ENCODE data around the gene ADCK1.
"Not testable (repeated sequence)": the region's sequence is repeated elsewhere in the genome, so short reads cannot be mapped to it uniquely, and the experiment has no call there.

The ADCK1 gene

DNA sequence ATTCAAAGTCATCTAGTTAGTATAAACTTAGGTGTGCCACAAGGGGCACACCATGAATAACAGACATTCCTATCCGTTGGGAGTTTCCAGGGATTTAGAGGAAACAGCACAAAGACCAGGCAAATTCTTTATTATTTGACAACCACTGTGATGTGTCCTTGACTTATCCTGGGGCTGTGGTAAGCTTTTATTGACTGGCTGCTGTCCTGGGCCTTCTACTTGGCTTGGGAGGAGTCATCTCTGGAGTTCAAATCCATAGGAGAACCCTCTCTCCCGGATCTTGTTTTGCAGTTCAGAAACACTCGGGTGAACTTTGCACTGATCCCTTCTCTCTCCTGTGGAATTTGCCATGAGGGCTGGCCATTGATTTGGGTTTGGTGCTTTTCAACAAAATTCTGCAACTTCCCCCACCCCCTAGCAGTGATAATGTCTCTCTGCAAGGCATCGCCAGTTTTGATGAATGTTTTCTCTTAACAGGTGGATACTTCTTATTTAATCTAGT, 136.3 kb downstream of the ADCK1 start:
- TF ChIP-seq, protein P1, sequence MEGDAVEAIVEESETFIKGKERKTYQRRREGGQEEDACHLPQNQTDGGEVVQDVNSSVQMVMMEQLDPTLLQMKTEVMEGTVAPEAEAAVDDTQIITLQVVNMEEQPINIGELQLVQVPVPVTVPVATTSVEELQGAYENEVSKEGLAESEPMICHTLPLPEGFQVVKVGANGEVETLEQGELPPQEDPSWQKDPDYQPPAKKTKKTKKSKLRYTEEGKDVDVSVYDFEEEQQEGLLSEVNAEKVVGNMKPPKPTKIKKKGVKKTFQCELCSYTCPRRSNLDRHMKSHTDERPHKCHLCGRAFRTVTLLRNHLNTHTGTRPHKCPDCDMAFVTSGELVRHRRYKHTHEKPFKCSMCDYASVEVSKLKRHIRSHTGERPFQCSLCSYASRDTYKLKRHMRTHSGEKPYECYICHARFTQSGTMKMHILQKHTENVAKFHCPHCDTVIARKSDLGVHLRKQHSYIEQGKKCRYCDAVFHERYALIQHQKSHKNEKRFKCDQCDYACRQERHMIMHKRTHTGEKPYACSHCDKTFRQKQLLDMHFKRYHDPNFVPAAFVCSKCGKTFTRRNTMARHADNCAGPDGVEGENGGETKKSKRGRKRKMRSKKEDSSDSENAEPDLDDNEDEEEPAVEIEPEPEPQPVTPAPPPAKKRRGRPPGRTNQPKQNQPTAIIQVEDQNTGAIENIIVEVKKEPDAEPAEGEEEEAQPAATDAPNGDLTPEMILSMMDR (IDR thresholded peaks at IDR 0.05; ENCODE audit: control insufficient read depth, extremely low read depth, insufficient read depth), result no peak
- H3K4me3 ChIP-seq (ENCODE audit: low read depth, low read length), result no peak overlapping the region
- no peak for DNase-seq (ENCODE audit: low read depth)

DNA sequence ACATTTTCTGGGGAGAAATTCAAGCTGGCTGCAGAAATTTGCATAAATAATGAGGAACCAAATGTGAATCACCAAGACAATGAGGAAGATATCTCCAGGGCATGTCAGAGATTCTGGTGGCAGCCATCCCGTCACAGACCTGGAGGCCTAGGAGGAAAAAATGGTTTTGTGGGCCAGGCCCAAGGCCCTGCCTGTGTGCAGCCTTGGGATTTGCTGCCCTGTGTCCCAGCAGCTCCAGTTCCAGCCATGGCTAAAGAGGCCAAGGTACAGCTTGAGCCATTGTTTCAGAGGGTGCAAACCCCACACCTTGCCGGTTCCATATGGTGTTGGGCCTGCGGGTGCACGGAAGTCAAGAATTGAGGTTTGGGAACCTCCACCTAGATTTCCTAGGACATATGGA, 147.5 kb downstream of the ADCK1 start:
- H3K4me3 ChIP-seq (ENCODE audit: low read depth, low read length), result no peak overlapping the region
- TF ChIP-seq, protein P1 (IDR thresholded peaks at IDR 0.05; ENCODE audit: control insufficient read depth, extremely low read depth, insufficient read depth), result no peak
- no peak for DNase-seq (ENCODE audit: low read depth)

DNA sequence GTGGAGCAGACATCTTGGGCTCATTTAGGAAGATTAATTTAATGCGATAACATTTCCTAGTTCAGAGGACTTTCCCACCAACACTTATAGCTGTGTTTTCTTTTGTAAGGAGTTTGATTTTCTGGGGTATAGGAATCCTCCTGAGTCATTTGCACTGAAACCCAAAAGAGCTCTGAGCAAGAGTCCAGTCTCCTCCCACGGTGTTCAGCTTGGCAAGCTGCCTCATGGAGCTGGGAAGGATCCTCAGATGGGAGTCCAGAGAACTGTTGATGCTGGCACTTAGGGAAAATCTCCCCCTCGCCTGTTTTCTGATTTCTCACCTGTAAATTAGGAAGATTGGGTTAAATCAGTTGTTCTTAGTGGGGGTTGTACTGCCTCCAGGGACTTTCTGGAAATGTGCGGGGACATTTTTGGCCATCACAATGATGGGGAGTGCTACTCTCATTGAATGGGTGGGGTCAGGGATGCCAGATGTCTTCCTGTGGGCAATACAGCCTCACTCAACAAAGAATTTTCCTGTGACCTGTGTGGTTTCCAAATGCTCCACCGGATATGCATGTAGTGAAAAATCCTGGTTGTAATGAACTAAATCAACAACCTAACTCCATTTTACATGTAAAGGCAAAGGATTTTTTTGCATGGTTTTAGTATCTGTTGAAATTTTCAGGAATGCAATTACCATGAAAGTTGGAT, 150.6 kb downstream of the ADCK1 start:
- no peak overlapping the region for H3K4me3 ChIP-seq (ENCODE audit: low read depth, low read length)
- TF ChIP-seq, protein P1 (IDR thresholded peaks at IDR 0.05; ENCODE audit: control insufficient read depth, extremely low read depth, insufficient read depth), result no peak
- no peak for DNase-seq (ENCODE audit: low read depth)

DNA sequence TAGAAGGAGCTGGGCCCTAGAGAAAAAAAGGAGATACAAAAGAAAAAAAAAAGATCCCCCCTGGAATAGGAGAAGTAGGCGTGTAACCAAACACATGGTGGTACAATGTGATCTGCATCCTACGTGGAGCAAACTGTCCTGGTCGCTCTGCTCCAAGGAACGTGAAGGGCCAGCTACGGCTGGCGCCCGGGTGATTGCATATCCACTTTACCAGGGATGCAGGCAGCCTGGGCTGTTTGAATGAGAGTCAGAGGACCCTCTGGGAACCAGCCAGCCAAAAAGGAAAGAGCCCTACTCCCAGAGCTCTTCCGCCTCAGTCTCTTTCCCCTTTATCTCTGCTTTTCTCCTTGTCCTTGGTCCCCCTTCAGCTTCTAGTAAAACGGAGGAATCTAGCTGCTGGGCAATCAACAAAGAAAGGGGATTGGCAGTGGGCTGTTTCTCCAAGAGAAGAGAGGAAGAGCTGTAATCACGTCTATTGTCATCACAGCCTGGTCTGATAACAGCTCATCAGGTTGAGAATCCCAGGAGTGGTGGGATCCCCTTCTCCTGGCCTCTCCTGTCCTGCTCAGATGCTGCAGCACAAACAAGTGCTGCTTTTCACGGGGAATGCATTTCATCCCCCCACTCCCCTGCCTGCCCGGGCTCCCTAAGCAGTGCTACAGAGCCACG, 156.0 kb downstream of the ADCK1 start:
- H3K4me3 ChIP-seq (ENCODE audit: low read depth, low read length), result no peak overlapping the region
- no peak for DNase-seq (ENCODE audit: low read depth)
- TF ChIP-seq, protein P1 (IDR thresholded peaks at IDR 0.05; ENCODE audit: control insufficient read depth, extremely low read depth, insufficient read depth), result no peak

DNA sequence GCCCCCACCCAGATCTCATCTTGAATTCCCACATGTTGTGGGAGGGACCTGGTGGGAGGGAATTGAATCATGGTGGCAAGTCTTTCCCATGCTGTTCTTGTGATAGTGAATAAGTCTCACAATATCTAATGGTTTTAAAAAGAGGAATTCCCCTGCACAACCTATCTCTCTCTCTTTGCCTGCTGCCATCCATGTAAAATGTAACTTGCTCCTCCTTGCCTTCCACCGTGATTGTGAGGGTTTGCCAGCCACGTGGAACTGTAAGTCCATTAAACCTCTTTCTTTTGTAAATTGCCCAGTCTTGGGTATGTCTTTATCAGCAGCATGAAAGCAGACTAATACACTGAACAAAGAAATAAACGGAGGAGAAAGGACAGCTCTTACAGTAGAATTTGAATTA, 159.8 kb downstream of the ADCK1 start:
- DNase-seq (ENCODE audit: low read depth); H3K4me3 ChIP-seq (ENCODE audit: low read depth, low read length): not testable (repeated sequence)

DNA sequence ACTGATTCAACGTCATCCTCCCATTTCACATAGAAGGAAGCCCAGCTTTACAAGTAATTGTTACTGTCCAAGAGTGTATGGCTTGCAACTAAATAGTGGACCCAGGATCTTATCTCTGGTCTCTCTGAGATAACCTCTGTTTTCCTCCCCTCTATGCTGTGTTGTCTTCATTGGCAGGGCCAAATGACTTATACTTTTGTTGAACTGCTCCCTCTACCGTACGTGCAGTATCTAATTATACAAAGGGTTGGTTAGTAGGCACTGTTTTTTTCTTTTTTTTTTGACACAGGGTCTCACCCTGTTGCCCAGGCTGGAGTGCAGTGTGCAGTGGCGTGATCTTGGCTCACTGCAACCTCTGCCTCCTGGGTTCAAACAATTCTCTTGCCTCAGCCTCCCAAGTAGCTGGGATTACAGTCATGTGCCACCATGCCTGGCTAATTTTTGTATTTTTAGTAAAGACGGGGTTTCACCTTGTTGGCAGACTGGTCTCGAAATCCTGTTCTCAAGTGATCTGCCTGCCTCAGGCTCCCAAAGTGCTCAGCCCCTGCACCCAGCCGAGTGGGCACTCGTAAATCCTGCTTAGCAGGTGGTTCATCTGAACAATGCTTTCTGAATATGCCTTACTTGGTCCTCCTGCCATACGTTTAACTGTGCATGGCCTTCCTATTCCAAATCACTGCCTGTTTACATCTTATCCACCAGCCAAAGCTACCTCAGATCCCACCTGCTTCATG, 162.1 kb downstream of the ADCK1 start:
- no peak for DNase-seq (ENCODE audit: low read depth)
- TF ChIP-seq, protein P1 (IDR thresholded peaks at IDR 0.05; ENCODE audit: control insufficient read depth, extremely low read depth, insufficient read depth), result peak; percentile 34
- no peak overlapping the region for H3K4me3 ChIP-seq (ENCODE audit: low read depth, low read length)

All from LNCaP clone FGC (cell line).